ENCODE data around the gene LRRC40.

GRCh38 chr1:70220517-70221237 is 15.3 kb upstream of the LRRC40 start:
- TF ChIP-seq POLR2A (IDR thresholded peaks at IDR 0.05), result no peak
- no peak for TF ChIP-seq POLR2AphosphoS5 (IDR thresholded peaks at IDR 0.05)

All from sigmoid colon (tissue), 4 donors.